HG02610 (cell line): ENCODE results near the gene NLRP12.
"Not testable (repeated sequence)": the region's sequence is repeated elsewhere in the genome, so short reads cannot be mapped to it uniquely, and the experiment has no call there.

Source experiments
- ATAC-seq: cut with Tn5 transposase; IDR thresholded peaks from one replicate; pipeline ENCODE4 v1.9.1; 2021; ENCODE audit warnings: mild to moderate bottlenecking, moderate library complexity; ENCODE audit not compliant: unreplicated experiment

Gene NLRP12

GRCh38 chr19:53785196-53785889 is 38.8 kb downstream of the NLRP12 start:
- ATAC-seq, result no peak

GRCh38 chr19:53782698-53783097 is 41.4 kb downstream of the NLRP12 start:
- ATAC-seq, result no peak

DNA sequence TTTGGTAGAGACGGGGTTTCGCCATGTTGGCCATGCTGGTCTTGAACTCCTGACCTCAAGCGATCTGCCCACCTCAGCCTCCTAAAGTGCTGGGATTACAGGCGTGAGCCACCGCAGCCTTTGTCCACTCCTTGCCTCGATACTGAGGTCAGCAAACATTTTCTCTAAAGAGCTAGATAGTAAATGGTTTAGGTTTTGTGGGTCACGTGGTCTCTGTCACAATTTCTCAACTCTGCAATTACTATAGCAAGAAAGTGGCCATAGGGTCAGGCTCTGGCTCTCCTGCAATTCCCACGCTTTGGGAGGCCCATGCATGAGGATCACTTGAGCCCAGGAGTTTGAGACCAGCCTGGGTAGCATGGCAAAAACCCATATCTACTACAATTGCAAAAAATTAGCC is 42.8 kb downstream of the NLRP12 start:
- not testable (repeated sequence) for ATAC-seq

DNA sequence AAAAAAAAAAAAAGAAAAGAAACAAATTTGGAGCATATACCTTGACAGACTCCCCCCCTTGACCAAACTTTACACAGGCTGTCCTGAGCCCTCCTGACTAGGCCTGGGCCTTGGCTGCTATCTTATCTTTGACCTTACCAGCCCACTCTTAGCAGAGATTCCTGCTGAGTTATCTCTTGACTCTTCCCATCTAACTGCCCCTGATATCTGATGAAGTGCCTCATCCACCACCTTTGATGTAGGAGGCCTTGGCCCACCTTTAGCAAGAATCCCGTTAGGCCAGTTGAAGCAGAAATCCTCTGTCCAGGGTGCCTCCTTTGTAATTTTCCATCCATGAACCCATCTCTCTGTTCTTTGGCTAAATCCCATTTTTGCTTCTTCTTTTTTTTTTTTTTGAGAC is 43.6 kb downstream of the NLRP12 start:
- ATAC-seq, result no peak

DNA sequence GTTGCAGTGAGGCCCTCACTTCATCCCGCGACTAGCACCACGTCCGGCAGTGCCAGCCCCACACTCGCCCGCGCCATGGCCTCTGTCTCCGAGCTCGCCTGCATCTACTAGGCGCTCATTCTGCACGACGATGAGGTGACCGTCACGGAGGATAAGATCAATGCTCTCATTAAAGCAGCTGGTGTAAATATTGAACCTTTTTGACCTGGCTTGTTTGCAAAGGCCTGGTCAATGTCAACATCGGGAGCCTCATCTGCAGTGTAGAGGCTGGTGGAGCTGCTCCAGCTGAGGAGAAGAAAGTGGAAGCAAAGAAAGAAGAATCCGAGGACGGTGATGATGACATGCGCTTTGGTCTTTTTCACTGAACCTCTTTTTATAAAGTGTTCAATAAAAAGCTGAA is 48.6 kb downstream of the NLRP12 start:
- no peak for ATAC-seq

DNA sequence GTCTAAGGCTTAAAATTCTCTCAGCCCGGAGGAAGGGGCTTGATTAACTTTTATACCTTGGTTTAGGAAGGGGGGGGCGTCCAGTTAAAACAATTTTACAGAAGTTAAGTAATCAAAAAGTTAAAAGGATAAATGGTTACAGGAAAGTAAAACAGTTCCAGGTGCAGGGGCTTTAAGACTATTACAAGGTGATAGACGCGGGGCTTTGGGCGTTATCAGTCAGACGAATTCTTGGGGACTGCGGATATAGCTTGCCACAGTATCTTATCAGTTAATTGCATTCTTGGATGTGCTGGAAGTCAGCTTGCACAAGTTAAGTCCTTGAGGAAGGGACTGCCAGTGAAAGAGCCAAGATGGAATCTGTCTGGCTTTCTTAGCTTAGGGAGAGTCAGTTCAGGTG is 49.6 kb downstream of the NLRP12 start:
- not testable (repeated sequence) for ATAC-seq

- ATAC-seq, result no peak
Observed at GRCh38 chr19:53773999-53774398, 50.1 kb downstream of the NLRP12 start.

DNA sequence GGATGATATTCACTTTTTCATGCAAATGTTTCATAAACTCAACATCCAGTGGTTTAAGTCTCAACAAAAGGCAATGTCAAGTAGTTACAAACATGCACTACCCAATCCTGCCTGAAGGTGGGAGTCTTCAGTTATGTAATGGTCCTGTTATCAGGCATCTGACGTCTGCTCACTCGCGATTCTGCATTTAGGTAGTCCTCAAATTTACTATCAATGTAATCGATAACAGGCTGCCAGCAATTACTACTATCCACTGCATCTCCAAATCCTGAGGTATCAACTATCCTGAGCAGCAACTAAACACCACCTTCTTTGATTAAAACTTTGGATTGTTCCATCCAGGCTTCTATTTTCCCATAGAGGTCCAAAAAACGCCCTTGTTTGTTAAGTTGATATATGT is 51.2 kb downstream of the NLRP12 start:
- ATAC-seq, result no peak

GRCh38 chr19:53771144-53771543 is 53.0 kb downstream of the NLRP12 start:
- ATAC-seq, result no peak

DNA sequence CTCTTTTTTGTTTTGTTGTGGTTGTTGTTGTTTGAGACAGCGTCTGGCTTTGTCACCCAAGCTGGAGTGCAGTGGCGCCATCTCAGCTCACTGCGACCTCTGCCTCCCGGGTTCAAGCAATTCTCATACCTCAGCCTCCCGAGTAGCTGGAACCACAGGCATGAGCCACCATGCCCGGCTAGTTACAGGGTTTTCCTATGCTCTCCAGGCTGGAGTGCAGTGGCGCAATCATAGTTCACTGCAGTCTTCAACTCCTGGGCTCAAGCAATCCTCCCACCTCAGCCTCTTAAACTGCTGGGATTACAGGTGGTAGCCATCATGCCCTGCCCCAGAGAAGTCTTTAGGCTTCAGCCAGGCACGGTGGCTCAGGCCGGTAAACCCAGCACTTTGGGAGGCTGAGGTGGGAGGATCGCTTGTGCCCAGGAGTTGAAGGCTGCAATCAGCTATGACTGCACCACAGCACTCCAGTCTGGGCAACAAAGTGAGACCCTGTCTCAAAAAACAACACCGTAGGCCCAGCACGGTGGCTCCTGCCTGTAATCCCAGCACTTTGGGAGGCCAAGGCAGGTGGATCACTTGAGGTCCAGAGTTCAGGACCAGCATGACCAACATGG is 54.3 kb downstream of the NLRP12 start:
- ATAC-seq, result not testable (repeated sequence)

DNA sequence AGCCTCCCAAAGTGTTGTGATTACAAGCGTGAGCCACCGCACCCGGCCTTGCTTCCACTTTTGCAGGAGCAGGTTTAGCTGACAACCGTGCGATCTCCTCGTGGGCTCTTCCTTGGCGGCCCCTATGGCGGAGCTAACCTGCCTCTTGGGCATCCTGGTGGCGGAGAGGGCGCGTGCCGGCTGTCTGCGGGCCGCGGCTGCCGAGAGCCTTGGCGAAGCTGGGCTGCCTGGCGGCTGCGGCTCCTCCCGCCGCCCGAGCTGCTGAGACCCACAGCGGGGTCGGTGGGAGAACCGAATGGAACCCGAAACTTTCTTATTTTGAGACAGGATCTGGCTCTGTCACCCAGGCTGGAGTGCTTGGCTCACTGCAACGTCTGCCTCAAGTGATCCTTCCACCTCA is 55.7 kb downstream of the NLRP12 start:
- ATAC-seq, result no peak

- ATAC-seq, result not testable (repeated sequence)
Observed at GRCh38 chr19:53758991-53759390, 65.1 kb downstream of the NLRP12 start.
